ENCODE data around the gene RELN. TPM values are rescaled to one million over a fixed set of nuclear protein-coding genes. Genes with fewer than 3 reads are reported as not detected.
"Not testable (repeated sequence)": the region's sequence is repeated elsewhere in the genome, so short reads cannot be mapped to it uniquely, and the experiment has no call there.

The RELN gene
- total and polyA plus RNA-seq, 10 donors, result 0.03 to 7.6 (median 1.0) TPM

DNA sequence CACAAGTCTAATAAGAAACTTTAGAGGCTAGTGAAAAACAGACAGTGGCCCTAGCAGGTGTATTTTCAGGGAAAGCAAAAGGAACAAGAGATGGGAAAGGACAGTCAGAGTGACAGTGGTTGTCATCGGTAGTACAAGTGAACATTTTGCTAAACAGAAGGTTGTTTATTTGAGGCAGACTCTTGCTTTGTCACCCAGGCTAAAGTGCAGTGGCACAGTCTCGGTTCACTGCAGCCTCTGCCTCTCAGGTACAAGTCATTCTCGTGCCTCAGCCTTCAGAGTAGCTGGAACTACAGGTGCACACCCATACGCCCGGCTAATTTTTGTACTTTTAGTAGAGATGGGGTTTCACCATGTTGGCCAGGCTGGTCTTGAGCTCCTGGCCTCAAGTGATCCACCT is 195.8 kb downstream of the RELN start:
- intact Hi-C loops (cut with DNase I; ENCODE audit: low total_unique reads), result no loop called here
- Histone ChIP-seq H3K36me3 (no peaks in the 10 kb centered on the region), H3K4me3 (no peak overlapping the region), H3K4me1 (no peaks in the 10 kb centered on the region), H3K27ac (no peak overlapping the region), H3K9me3 (peaks cover 0 to 4% (median 0%) of the 10 kb centered on the region in 8 donors), H3K27me3 (replicated peaks in 1 of 7) (no peaks in the 10 kb centered on the region)
- 80 to 84% (median 82%) methylated on average over 5 of the region's 5 CpGs for WGBS, 5 donors
- TF ChIP-seq POLR2AphosphoS5 (IDR thresholded peaks at IDR 0.05), result no peak
- no peak for TF ChIP-seq POLR2A (IDR thresholded peaks at IDR 0.05)
- TF ChIP-seq, protein P1, sequence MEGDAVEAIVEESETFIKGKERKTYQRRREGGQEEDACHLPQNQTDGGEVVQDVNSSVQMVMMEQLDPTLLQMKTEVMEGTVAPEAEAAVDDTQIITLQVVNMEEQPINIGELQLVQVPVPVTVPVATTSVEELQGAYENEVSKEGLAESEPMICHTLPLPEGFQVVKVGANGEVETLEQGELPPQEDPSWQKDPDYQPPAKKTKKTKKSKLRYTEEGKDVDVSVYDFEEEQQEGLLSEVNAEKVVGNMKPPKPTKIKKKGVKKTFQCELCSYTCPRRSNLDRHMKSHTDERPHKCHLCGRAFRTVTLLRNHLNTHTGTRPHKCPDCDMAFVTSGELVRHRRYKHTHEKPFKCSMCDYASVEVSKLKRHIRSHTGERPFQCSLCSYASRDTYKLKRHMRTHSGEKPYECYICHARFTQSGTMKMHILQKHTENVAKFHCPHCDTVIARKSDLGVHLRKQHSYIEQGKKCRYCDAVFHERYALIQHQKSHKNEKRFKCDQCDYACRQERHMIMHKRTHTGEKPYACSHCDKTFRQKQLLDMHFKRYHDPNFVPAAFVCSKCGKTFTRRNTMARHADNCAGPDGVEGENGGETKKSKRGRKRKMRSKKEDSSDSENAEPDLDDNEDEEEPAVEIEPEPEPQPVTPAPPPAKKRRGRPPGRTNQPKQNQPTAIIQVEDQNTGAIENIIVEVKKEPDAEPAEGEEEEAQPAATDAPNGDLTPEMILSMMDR (IDR thresholded peaks at IDR 0.05 in 8 of 11, conservative IDR thresholded peaks at IDR 0.05 in 3 of 11), result no peak
- DNase-seq, result no peak

DNA sequence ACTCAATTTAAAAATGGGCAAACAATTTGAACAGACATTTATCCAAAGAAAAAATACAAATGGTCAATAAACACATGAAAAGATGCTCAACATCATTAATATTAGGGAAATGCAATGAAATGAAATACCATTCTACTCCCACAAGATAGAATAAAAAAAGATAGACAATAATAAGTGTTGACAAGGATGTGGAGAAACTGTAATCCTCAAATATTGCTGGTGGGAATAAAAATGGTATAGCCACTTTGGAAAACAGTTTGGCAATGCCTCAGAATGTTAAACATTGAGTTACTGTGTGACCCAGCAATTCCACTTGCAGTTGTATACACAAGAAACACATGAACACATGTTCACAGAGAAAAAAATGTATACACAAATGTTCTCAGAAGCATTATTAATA is 197.6 kb downstream of the RELN start:
- Histone ChIP-seq H3K4me3 (no peak overlapping the region), H3K27ac (no peak overlapping the region), H3K36me3 (no peaks in the 10 kb centered on the region), H3K4me1 (no peaks in the 10 kb centered on the region), H3K9me3 (peaks cover 0 to 4% (median 0%) of the 10 kb centered on the region in 8 donors), H3K27me3 (replicated peaks in 1 of 7) (no peaks in the 10 kb centered on the region)
- intact Hi-C loops (cut with DNase I; ENCODE audit: low total_unique reads), result no loop called here
- TF ChIP-seq, protein P1 (IDR thresholded peaks at IDR 0.05 in 8 of 11, conservative IDR thresholded peaks at IDR 0.05 in 3 of 11), result no peak
- TF ChIP-seq POLR2A (IDR thresholded peaks at IDR 0.05), result no peak
- TF ChIP-seq POLR2AphosphoS5 (IDR thresholded peaks at IDR 0.05), result no peak
- no peak for DNase-seq

DNA sequence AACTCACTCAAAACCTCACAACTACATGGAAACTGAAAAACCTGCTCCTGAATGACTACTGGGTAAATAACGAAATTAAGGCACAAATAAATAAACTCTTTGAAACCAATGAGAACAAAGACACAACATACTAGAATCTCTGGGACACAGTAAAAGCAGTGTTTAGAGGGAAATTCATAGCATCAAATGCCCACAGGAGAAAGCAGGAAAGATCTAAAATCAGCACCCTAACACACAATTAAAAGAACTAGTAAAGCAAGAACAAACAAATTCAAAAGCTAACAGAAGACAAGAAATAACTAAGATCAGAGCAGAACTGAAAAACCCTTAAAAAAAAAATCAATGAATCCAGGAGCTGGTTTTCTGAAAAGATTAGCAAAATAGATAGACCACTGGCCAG is 202.4 kb downstream of the RELN start:
- intact Hi-C loops (cut with DNase I; ENCODE audit: low total_unique reads); DNase-seq; H3K27ac ChIP-seq; H3K9me3 ChIP-seq; H3K36me3 ChIP-seq; H3K4me1 ChIP-seq; H3K27me3 ChIP-seq (replicated peaks in 1 of 7); H3K4me3 ChIP-seq: not testable (repeated sequence)
- 72 to 91% (median 81%) methylated on average over 1 of the region's 1 CpG for WGBS, 5 donors

DNA sequence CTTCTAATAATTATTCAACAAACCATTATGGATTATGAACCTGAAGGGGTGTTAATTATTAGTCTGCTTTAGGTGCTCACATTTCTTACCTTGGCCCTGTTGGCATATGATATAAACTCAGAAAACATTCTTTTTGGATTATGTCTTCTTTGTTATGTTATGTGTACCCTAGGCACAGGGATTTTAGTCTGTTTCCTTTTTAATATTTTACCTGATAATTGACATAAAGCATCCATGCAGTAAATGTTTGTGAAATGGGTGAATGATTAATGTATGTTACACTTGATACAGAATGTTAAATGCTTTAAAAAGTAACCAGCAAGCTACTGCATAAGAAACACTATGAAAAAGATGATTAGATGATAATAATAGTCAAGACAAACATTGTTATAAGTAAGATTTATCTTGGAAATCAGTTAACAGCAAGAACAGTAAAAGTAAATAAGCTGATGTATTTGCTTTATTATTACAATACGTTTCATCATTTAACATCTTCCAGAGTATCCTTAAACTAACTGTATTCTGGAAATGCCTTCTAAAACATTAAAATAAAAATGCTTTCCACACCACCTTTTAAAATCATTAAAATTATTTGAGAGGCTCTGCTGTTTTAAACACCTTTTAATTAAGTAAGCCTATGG is 204.7 kb downstream of the RELN start:
- TF ChIP-seq POLR2A (IDR thresholded peaks at IDR 0.05) (no peak), POLR2AphosphoS5 (IDR thresholded peaks at IDR 0.05) (no peak)
- TF ChIP-seq, protein P1 (IDR thresholded peaks at IDR 0.05 in 8 of 11, conservative IDR thresholded peaks at IDR 0.05 in 3 of 11), result no peak
- 75 to 86% (median 81%) methylated on average over 1 of the region's 1 CpG for WGBS, 5 donors

DNA sequence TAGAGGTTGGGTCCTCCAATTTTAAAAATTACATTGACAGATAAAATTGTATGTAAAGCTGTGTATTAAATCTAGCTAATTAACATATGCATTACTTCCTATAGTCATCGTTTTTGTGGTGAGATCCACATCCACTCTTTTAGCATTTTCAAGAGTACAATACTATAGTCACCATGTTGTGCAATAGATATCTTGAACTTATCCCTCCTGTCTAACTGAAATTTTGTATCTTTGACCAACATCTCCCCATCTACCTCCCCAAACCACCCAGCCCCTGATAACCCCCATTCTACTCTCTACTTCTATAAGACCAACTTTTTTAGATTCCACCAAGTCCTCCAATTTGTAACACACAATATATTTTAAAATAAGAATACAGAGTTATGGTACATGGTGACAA is 208.0 kb downstream of the RELN start:
- no peaks in the 10 kb centered on the region for H3K9me3 ChIP-seq
- H3K4me3 ChIP-seq, result no peak overlapping the region
- no peak overlapping the region for H3K27ac ChIP-seq
- TF ChIP-seq POLR2AphosphoS5 (IDR thresholded peaks at IDR 0.05), result no peak
- TF ChIP-seq, protein P1 (IDR thresholded peaks at IDR 0.05 in 8 of 11, conservative IDR thresholded peaks at IDR 0.05 in 3 of 11), result no peak
- TF ChIP-seq POLR2A (IDR thresholded peaks at IDR 0.05), result no peak
- intact Hi-C loops (cut with DNase I; ENCODE audit: low total_unique reads), result no loop called here
- H3K4me1 ChIP-seq, result no peaks in the 10 kb centered on the region
- no peaks in the 10 kb centered on the region for H3K27me3 ChIP-seq (replicated peaks in 1 of 7)
- 57 to 84% (median 68%) methylated on average over 1 of the region's 1 CpG for WGBS, 5 donors
- H3K36me3 ChIP-seq, result no peaks in the 10 kb centered on the region
- DNase-seq, result no peak

More for the DNA sequence above, 204.7 kb downstream of the RELN start:
- Histone ChIP-seq H3K27me3 (replicated peaks in 1 of 7) (no peaks in the 10 kb centered on the region), H3K4me3 (no peak overlapping the region), H3K36me3 (no peaks in the 10 kb centered on the region), H3K4me1 (no peaks in the 10 kb centered on the region), H3K9me3 (no peaks in the 10 kb centered on the region), H3K27ac (no peak overlapping the region)
- intact Hi-C loops (cut with DNase I; ENCODE audit: low total_unique reads), result no loop called here
- DNase-seq, result no peak

DNA sequence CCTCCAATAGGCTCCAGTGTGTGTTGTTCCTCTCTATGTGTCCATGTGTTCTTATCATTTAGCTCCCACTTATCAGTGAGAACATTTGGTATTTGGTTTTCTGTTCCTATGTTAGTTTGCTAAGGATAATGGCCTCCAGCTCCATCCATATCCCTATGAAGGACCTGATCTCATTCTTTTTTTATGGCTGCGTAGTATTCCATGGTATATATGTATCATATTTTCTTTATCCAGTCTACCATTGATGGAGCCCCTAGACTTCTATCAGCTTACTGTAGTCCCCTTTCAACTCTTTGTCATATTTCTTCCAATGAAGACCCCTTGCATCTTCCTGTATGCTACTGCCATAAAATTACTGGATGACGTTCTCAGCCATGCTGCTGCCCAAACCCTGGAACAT is 208.9 kb downstream of the RELN start:
- intact Hi-C loops (cut with DNase I; ENCODE audit: low total_unique reads); DNase-seq; H3K9me3 ChIP-seq; H3K4me3 ChIP-seq; H3K27ac ChIP-seq; H3K27me3 ChIP-seq (replicated peaks in 1 of 7); H3K4me1 ChIP-seq; H3K36me3 ChIP-seq: not testable (repeated sequence)
- 88 to 94% (median 90%) methylated on average over 2 of the region's 2 CpGs for WGBS, 5 donors

Data from spleen (tissue), 11 donors.